ENCODE data around the gene PPAN.

PPAN gene, protein sequence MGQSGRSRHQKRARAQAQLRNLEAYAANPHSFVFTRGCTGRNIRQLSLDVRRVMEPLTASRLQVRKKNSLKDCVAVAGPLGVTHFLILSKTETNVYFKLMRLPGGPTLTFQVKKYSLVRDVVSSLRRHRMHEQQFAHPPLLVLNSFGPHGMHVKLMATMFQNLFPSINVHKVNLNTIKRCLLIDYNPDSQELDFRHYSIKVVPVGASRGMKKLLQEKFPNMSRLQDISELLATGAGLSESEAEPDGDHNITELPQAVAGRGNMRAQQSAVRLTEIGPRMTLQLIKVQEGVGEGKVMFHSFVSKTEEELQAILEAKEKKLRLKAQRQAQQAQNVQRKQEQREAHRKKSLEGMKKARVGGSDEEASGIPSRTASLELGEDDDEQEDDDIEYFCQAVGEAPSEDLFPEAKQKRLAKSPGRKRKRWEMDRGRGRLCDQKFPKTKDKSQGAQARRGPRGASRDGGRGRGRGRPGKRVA

DNA sequence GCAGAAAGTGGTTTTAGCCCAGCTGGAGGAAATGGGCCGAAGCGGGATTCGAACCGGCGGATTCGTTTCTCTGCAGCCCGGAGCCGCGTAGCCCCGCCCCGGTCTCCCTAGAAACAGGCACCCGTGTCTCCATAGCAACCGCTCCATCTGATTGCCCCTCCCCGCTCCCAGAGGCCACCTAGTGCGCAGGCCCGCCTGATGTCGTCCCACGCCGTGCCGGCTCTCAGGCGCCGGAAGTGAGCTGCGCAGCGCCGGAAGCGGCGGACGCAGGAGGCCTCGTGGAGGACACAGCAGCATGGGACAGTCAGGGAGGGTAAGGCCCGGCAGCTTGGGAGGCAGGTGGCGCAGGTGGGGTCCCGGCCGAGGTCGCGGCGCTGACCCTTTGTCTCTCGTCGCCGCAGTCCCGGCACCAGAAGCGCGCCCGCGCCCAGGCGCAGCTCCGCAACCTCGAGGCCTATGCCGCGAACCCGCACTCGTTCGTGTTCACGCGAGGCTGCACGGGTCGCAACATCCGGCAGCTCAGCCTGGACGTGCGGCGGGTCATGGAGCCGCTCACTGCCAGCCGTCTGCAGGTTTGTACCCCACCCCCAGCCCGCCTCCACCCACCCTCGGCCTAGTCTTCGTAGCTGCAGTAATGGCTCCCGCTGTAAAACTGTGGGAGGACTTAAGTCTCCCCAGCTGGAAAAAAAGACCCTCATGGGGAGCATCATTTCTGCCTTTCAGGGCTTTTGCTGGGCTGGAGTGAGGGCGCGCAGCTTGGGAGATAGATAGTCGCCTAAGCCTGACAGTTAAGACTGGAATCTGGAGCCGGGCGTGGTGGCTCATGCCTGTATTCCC, at the start of gene PPAN:
Gene PPAN (plus strand): TSS at position 263 of the 837 bp plus-strand sequence. CDS start 33 bp downstream, at position 296.
- Histone ChIP-seq H3K9me3 (no peaks in the 10 kb centered on the region), H4K20me1 (no peaks in the 10 kb centered on the region), H3K9ac (peak within 1 kb of the TSS; percentile 96), H3K27me3 (no peaks in the 10 kb centered on the region), H3K36me3 (peaks cover 42% of the 10 kb centered on the region), H3K27ac (peak within 1 kb of the TSS; percentile 98), H3K4me2 (peak within 1 kb of the TSS; percentile 97), H3K4me3 (peak within 1 kb of the TSS; percentile 85), H3K4me1 (peaks cover 92% of the 10 kb centered on the region)
- TF ChIP-seq Cebpa-rat (IDR thresholded peaks at IDR 0.05) = no peak

DNA sequence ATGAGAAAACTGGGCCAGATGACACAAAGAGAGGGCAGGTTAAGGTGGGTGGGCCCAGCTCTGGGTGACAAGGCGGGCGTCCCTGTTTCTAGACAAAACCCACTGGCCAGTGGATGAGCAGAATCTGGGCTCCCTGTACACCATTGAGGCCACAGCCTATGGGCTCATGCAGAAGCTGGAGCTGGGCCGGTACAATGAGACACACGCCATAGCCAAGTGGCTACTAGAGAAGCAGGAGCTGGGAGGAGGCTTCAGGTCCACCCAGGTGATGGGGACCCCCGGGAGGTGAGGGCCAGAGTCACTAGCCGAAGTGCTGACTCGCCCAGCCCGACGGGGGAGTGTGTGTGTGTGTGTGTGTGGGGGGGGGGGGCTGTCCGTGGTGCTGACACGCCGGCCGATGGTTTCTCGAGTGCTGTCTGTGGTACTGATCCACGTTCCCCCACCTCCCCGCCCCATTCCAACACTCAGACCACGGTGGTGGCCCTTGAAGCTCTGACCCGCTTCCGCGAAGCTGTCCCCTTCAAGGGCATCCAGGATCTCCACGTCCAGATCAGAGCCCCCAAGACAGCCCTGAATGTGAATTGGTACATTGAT, 44.3 kb upstream of the PPAN start:
- no peak overlapping the region for H3K9ac ChIP-seq
- H3K4me2 ChIP-seq = no peak overlapping the region
- no peaks in the 10 kb centered on the region for H3K9me3 ChIP-seq
- H3K27ac ChIP-seq = no peak overlapping the region
- H3K27me3 ChIP-seq = no peaks in the 10 kb centered on the region
- H3K4me3 ChIP-seq = no peak overlapping the region
- no peaks in the 10 kb centered on the region for H3K4me1 ChIP-seq
- no peaks in the 10 kb centered on the region for H4K20me1 ChIP-seq
- no peaks in the 10 kb centered on the region for H3K36me3 ChIP-seq
- TF ChIP-seq Cebpa-rat (IDR thresholded peaks at IDR 0.05) = no peak

DNA sequence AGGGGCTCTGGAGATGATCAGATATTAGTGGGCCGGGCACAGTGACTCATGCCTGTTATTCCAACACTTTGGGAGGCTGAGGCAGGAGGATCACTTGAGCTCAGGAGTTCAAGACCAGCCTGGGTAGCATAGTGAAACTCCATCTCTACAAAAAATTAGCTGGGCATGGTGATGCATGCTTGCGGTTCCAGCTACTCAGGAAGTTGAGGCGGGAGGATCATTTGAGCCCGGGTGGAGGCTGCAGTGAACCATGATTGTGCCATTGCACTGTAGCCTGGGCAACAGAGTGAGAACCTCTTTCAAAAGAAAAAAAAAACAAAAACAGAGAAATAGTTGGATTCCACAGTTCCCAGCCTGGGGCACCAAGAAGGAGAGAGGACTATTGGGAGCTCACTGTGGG, 38.0 kb upstream of the PPAN start:
- Histone ChIP-seq H3K4me3 (no peak overlapping the region), H3K9ac (no peak overlapping the region), H3K4me2 (peak overlapping the region; percentile 13), H4K20me1 (no peaks in the 10 kb centered on the region), H3K36me3 (no peaks in the 10 kb centered on the region), H3K9me3 (peaks cover 1% of the 10 kb centered on the region), H3K27ac (no peak overlapping the region), H3K27me3 (no peaks in the 10 kb centered on the region), H3K4me1 (peaks cover 13% of the 10 kb centered on the region)
- TF ChIP-seq Cebpa-rat (IDR thresholded peaks at IDR 0.05) = no peak

DNA sequence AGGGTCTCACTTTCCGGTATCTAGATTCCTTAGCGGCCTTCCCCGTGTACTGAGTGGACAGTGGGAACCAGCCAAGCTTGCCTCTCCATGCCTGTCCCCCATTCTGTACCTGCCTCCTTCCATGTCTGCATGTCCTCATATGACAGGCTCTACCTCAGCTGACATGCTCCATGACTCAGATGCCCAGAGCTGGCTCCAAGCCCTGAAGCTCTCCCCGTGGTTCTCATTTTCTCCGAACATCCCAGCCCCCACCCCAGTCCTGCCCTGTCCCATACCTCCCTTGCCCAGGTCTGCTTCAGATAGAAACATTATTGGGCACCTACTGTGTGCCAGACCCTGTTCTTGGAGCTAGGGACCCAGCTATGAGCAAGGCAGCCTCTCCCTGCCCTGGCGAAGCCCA, 37.1 kb upstream of the PPAN start:
- H3K9ac ChIP-seq = no peak overlapping the region
- H3K9me3 ChIP-seq = peaks cover 10% of the 10 kb centered on the region
- no peaks in the 10 kb centered on the region for H3K36me3 ChIP-seq
- TF ChIP-seq Cebpa-rat (IDR thresholded peaks at IDR 0.05) = no peak
- H3K27ac ChIP-seq = no peak overlapping the region
- H3K4me2 ChIP-seq = no peak overlapping the region
- H3K4me3 ChIP-seq = no peak overlapping the region
- no peaks in the 10 kb centered on the region for H3K27me3 ChIP-seq
- no peaks in the 10 kb centered on the region for H4K20me1 ChIP-seq
- H3K4me1 ChIP-seq = peaks cover 13% of the 10 kb centered on the region

GRCh38 chr19:10070730-10071446, 35.3 kb upstream of the PPAN start:
- peaks cover 13% of the 10 kb centered on the region for H3K4me1 ChIP-seq
- H3K9me3 ChIP-seq = peaks cover 15% of the 10 kb centered on the region
- no peaks in the 10 kb centered on the region for H4K20me1 ChIP-seq
- no peak for TF ChIP-seq Cebpa-rat (IDR thresholded peaks at IDR 0.05)
- H3K36me3 ChIP-seq = no peaks in the 10 kb centered on the region
- no peaks in the 10 kb centered on the region for H3K27me3 ChIP-seq
- H3K4me3 ChIP-seq = no peak overlapping the region
- no peak overlapping the region for H3K9ac ChIP-seq
- H3K27ac ChIP-seq = no peak overlapping the region
- no peak overlapping the region for H3K4me2 ChIP-seq

DNA sequence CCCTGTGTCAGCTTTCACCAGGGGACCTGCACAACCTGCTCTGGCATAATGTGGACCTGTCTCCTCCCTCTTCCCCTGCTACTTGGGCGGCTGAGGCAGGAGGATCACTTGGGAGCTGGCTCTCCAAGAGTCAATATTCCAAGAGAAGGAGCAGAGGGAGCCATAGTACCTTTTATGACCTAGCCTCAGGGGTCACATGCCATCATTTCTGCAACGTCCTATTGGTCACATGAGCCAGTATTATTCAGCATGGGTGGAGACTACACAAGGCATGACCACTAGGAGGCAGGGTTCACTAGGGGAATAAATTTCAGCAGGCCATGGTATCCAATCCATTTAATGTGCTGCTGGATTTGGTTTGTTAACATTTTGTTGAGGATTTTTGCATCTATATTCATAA, 32.0 kb upstream of the PPAN start:
- Histone ChIP-seq H3K4me2 (no peak overlapping the region), H3K9ac (no peak overlapping the region), H3K4me1 (0 out of 2 replicates have a peak, but pooled peaks cover 5% of the 10 kb centered on the region), H3K27ac (no peak overlapping the region), H3K9me3 (peaks cover 15% of the 10 kb centered on the region), H4K20me1 (no peaks in the 10 kb centered on the region), H3K36me3 (no peaks in the 10 kb centered on the region), H3K27me3 (no peaks in the 10 kb centered on the region), H3K4me3 (no peak overlapping the region)
- no peak for TF ChIP-seq Cebpa-rat (IDR thresholded peaks at IDR 0.05)

DNA sequence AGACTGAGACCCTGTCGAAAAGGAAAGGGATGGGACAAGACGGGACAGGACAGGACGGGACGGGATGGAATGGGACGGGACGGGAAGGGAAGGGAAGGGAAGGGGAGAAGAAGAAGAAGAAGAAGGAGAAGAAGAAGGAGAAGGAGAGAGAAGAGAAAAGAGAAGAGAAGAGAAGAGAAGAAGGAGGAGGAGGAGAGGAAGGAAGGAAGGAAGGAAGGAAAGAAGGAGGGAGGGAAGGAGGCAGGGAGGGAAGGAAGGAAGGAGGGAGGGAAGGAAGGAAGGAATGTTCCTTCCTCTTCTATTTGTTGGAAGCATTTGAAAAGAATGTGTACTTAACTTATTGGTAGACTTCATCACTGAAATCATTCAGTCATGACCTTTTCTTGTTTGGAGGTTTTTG, 29.6 kb upstream of the PPAN start:
- TF ChIP-seq Cebpa-rat (IDR thresholded peaks at IDR 0.05) = no peak
- Histone ChIP-seq H3K4me3 (no peak overlapping the region), H3K9me3 (peaks cover 15% of the 10 kb centered on the region), H4K20me1 (no peaks in the 10 kb centered on the region), H3K27me3 (no peaks in the 10 kb centered on the region), H3K4me1 (0 out of 2 replicates have a peak, but pooled peaks cover 5% of the 10 kb centered on the region), H3K27ac (no peak overlapping the region), H3K4me2 (no peak overlapping the region), H3K9ac (no peak overlapping the region), H3K36me3 (no peaks in the 10 kb centered on the region)

DNA sequence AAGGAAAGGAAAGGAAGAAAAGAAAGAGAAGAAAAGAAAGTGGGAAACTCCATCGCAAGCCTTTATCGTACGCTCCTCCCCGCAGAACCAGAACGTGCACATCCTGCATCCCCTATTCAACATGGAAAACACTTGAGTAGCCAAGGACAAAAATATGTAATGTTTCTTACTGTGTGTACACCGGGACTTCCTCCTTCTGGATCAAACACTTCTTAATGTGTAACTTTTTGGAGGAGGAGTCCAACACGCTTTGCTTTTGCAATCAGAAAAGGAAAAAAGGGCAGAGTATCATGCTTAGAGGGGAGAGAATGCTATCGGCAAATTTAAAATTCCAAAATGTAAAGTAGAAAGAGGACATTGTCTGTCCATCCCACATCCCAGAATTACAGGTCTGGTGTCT, 27.8 kb upstream of the PPAN start:
- Histone ChIP-seq H3K27me3 (no peaks in the 10 kb centered on the region), H3K9ac (no peak overlapping the region), H3K4me2 (no peak overlapping the region), H3K27ac (no peak overlapping the region), H3K4me3 (no peak overlapping the region), H3K36me3 (no peaks in the 10 kb centered on the region), H3K9me3 (peaks cover 12% of the 10 kb centered on the region), H4K20me1 (no peaks in the 10 kb centered on the region), H3K4me1 (0 out of 2 replicates have a peak, but pooled peaks cover 5% of the 10 kb centered on the region)
- no peak for TF ChIP-seq Cebpa-rat (IDR thresholded peaks at IDR 0.05)

- Histone ChIP-seq H3K27ac (no peak overlapping the region), H3K36me3 (no peaks in the 10 kb centered on the region), H3K4me3 (no peak overlapping the region), H3K9ac (no peak overlapping the region), H3K4me1 (0 out of 2 replicates have a peak, but pooled peaks cover 5% of the 10 kb centered on the region), H3K9me3 (peaks cover 5% of the 10 kb centered on the region), H3K4me2 (no peak overlapping the region), H3K27me3 (no peaks in the 10 kb centered on the region), H4K20me1 (no peaks in the 10 kb centered on the region)
- TF ChIP-seq Cebpa-rat (IDR thresholded peaks at IDR 0.05) = no peak
These were observed 27.1 kb upstream of the PPAN start for GRCh38 chr19:10079031-10079453.
